ENCODE data around the gene TPR. TPM values are rescaled to one million over a fixed set of nuclear protein-coding genes. Genes with fewer than 3 reads are reported as not detected.

TPR gene
- total RNA-seq, 1 experiment from 2014 or later: 107 TPM

- Mint-ChIP-seq H3K27me3 (ENCODE audit: low read depth) (no peaks in the 10 kb centered on the region), H3K36me3 (ENCODE audit: insufficient read depth in 1 of 3, low read depth in 3 of 3) (peaks cover 4 to 25% (median 14%) of the 10 kb centered on the region in 3 experiments; a peak in 6 of 7 replicates), H3K27ac (no peak overlapping the region), H3K4me3 (no peak overlapping the region), H3K4me1 (no peaks in the 10 kb centered on the region), H3K9me3 (no peaks in the 10 kb centered on the region)
- Histone ChIP-seq H3K18ac (ENCODE audit: insufficient read length, low read depth, low read length) (no peak overlapping the region), H3K56ac (ENCODE audit: insufficient read length, low read depth, low read length) (no peak overlapping the region), H3K9ac (ENCODE audit: extremely low read depth, insufficient read length, low read length) (no peak overlapping the region), H2AK5ac (ENCODE audit: insufficient read length, low read length) (no peak overlapping the region), H2BK12ac (ENCODE audit: insufficient read length, low read depth, low read length) (no peak overlapping the region), H3K14ac (ENCODE audit: insufficient read depth, low read length) (no peak overlapping the region), H3K79me1 (ENCODE audit: insufficient read depth, low read depth, low read length, poor library complexity, severe bottlenecking) (no peaks in the 10 kb centered on the region), H4K20me1 (ENCODE audit: control insufficient read depth, insufficient read depth, insufficient read length) (no peaks in the 10 kb centered on the region), H4K5ac (ENCODE audit: insufficient read length, low read depth, low read length) (no peak overlapping the region), H3K23ac (ENCODE audit: insufficient read length, low read depth, low read length) (no peak overlapping the region), H2BK5ac (ENCODE audit: insufficient read length, low read length) (no peak overlapping the region), H3K9me3 (ENCODE audit: control insufficient read depth, low read depth, low read length) (no peaks in the 10 kb centered on the region), H4K91ac (ENCODE audit: insufficient read length, low read depth, low read length) (no peak overlapping the region), H2BK120ac (ENCODE audit: low read depth, low read length, poor library complexity, severe bottlenecking) (no peak overlapping the region), H3K79me2 (ENCODE audit: insufficient read depth, low read length) (no peaks in the 10 kb centered on the region), H3K27me3 (ENCODE audit: insufficient read depth, low read length) (no peaks in the 10 kb centered on the region), H4K8ac (replicated peaks; ENCODE audit: insufficient read length, low read depth, low read length) (no peak overlapping the region), H2AFZ (ENCODE audit: low read length) (no peak overlapping the region), H2BK20ac (ENCODE audit: low read depth, low read length, poor library complexity, severe bottlenecking) (no peak overlapping the region), H3K4me2 (ENCODE audit: insufficient read depth, insufficient read length, low read length) (no peak overlapping the region), H3K4me1 (ENCODE audit: insufficient read depth, low read length) (no peaks in the 10 kb centered on the region), H3K4ac (ENCODE audit: low read depth, low read length) (no peak overlapping the region), H3K23me2 (ENCODE audit: insufficient read length, low read depth, low read length, poor library complexity, severe bottlenecking) (no peaks in the 10 kb centered on the region), H3T11ph (ENCODE audit: low read length) (no peak overlapping the region), H2BK15ac (ENCODE audit: low read depth, low read length) (no peak overlapping the region), H3K27ac (ENCODE audit: insufficient read length, low read depth, low read length) (no peak overlapping the region)
- DNase-seq: no peak
- no peak for TF ChIP-seq CTCF (conservative IDR thresholded peaks at IDR 0.05)
- no CpG with 5 or more reads among the region's 4 CpGs for WGBS (ENCODE audit: extremely low coverage, insufficient read length, low lambda C conversion rate)
These were observed 43.5 kb upstream of the TPR start for GRCh38 chr1:186418503-186418902.
